HEK293T (cell line): Measurements from ENCODE around the gene SCAMP1.

Experiments
- CTCF ChIA-PET: fragments of 350-600 bp; formaldehyde crosslinking; extraction: SDS; loops from one replicate; lab custom pipeline; 2021; ENCODE audit warnings: antibody characterized with exemption, inconsistent platforms; lab: Yijun Ruan, JAX
- POLR2A ChIA-PET: fragments of 350-600 bp; formaldehyde crosslinking; extraction: SDS; loops from one replicate; lab custom pipeline; 2020; ENCODE audit warnings: antibody characterized with exemption, inconsistent platforms; lab: Yijun Ruan, JAX
- DNase-seq: peaks from one replicate; pipeline ENCODE4 v3.0.0; 2012; ENCODE audit warnings: mixed read lengths; ENCODE audit errors: extremely low spot score
- ARNT ChIP-seq: fragments of 450-650 bp; IDR thresholded peaks from 2 replicates; pipeline ENCODE4 v1.6.1; 2017; ENCODE audit warnings: mild to moderate bottlenecking
- BHLHE40 ChIP-seq: fragments of 450-650 bp; IDR thresholded peaks from 2 replicates; pipeline ENCODE4 v1.6.1; 2016; ENCODE audit warnings: mild to moderate bottlenecking, moderate library complexity, borderline replicate concordance
- CTBP1 ChIP-seq: fragments of 450-650 bp; IDR thresholded peaks from 2 replicates; pipeline ENCODE4 v1.6.1; 2016; ENCODE audit warnings: borderline replicate concordance
- ELF4 ChIP-seq: fragments of 450-650 bp; IDR thresholded peaks from 2 replicates; pipeline ENCODE4 v1.6.1; 2017; ENCODE audit warnings: antibody characterized with exemption
- FOXA1 ChIP-seq: fragments of 450-650 bp; IDR thresholded peaks from 2 replicates; pipeline ENCODE4 v1.6.1; 2016; ENCODE audit warnings: mild to moderate bottlenecking
- FOXK2 ChIP-seq: fragments of 450-650 bp; IDR thresholded peaks from 2 replicates; pipeline ENCODE4 v1.6.1; 2016; ENCODE audit warnings: mild to moderate bottlenecking
- FOXM1 ChIP-seq: fragments of 450-650 bp; IDR thresholded peaks from 2 replicates; pipeline ENCODE4 v1.6.1; 2017; ENCODE audit warnings: mild to moderate bottlenecking, borderline replicate concordance
- HDGF ChIP-seq: fragments of 450-650 bp; IDR thresholded peaks from 2 replicates; pipeline ENCODE4 v1.6.1; 2017; ENCODE audit warnings: antibody characterized with exemption, borderline replicate concordance
- L3MBTL2 ChIP-seq: fragments of 450-650 bp; conservative IDR thresholded peaks from 2 replicates; pipeline ENCODE4 v1.6.1; 2016; ENCODE audit warnings: mild to moderate bottlenecking
- LEF1 ChIP-seq: fragments of 450-650 bp; IDR thresholded peaks from 2 replicates; pipeline ENCODE4 v1.6.1; 2017; ENCODE audit warnings: mild to moderate bottlenecking, borderline replicate concordance
- NFRKB ChIP-seq: fragments of 450-650 bp; IDR thresholded peaks from 2 replicates; pipeline ENCODE4 v1.6.1; 2016; ENCODE audit warnings: mild to moderate bottlenecking, moderate library complexity
- SP1 ChIP-seq: fragments of 450-650 bp; IDR thresholded peaks from 2 replicates; pipeline ENCODE4 v1.6.1; 2017
- SUZ12 ChIP-seq: fragments of 450-650 bp; IDR thresholded peaks from 2 replicates; pipeline ENCODE4 v1.6.1; 2016; ENCODE audit warnings: mild to moderate bottlenecking
- TARDBP ChIP-seq: fragments of 450-650 bp; IDR thresholded peaks from 2 replicates; pipeline ENCODE4 v1.6.1; 2016
- ZNF384 ChIP-seq: fragments of 450-650 bp; IDR thresholded peaks from 2 replicates; pipeline ENCODE4 v1.6.1; 2016
- TF ChIP-seq, protein P1 (sequence below): fragments of 450-650 bp; IDR thresholded peaks from 2 replicates; pipeline ENCODE4 v1.6.1; 2016

Gene SCAMP1

DNA sequence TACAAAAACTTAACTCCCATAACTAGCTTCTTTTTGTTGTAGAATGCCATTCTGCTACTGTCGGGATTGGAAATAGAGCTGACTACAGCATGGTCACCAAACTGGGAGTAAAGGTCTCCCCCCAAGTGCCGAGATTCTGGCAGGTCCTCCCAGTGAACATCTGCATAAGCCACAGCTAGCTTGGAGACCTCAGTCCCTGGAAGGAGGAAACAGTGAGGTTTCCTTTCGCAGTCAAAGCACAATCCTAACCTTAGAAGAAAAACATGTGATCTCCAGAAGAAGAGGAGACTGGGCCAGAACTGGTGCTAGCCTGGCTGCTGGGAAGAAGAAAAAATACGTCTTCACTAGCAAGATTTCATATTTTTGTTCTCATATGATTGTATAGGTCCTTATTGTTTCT is 127.4 kb downstream of the SCAMP1 start:
- no peak for DNase-seq
- no peak for TF ChIP-seq SUZ12
- TF ChIP-seq BHLHE40 = no peak
- TF ChIP-seq CTBP1 = no peak
- no peak for TF ChIP-seq FOXK2
- no peak for TF ChIP-seq ELF4
- TF ChIP-seq TARDBP = no peak
- TF ChIP-seq L3MBTL2 = no peak
- no peak for TF ChIP-seq LEF1
- ChIA-PET POLR2A (interaction anchor here (1.0 kb wide), 1 partner anchor 14 kb away, joined by 3 read pairs; no protein-coding TSS in a partner anchor), CTCF (interaction anchor here (0.7 kb wide), 1 partner anchor 20 kb away, joined by 3 read pairs; no protein-coding TSS in a partner anchor)

DNA sequence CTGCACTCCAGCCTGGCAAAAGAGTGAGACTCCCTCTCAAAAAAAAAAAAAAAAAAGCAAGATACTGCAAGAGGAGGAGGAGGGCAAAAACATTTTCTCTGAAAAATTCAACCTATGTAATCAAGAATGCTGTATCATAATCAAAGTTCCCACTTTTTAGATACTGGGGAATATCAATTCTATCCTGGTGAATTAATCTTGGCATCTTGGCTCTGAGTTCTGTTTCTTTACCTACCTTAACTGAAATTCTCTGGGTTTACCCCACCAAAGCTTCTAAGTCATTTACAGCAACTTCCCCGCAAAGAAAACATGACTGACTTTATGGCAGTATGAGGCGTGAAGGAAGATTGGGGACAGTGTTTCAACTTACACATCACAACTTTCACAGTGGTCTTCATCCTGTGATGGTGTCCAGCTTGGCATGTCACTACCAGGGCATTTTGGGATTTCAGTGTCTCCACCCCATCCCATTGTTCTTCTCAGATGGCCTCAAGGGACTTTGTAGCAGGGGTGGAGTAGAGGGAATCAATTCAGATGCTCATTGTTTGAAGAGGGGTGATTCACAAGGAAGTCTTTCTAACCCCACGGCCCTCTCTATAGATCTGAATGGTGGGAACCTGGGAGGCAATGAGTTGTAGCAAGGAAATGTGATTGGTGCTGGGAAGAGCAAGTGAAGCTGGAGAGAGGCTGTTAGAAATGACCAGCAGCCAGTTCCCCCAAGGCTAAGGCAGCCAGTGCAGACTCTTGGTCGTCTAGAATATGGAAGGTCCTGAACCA is 130.5 kb downstream of the SCAMP1 start:
- TF ChIP-seq FOXM1 (no peak), ELF4 (no peak), ZNF384 (no peak), CTBP1 (no peak), HDGF (no peak), FOXK2 (no peak), BHLHE40 (no peak), NFRKB (no peak), LEF1 (no peak), SUZ12 (no peak), SP1 (no peak), L3MBTL2 (no peak), TARDBP (no peak), FOXA1 (no peak)
- TF ChIP-seq, protein P1, sequence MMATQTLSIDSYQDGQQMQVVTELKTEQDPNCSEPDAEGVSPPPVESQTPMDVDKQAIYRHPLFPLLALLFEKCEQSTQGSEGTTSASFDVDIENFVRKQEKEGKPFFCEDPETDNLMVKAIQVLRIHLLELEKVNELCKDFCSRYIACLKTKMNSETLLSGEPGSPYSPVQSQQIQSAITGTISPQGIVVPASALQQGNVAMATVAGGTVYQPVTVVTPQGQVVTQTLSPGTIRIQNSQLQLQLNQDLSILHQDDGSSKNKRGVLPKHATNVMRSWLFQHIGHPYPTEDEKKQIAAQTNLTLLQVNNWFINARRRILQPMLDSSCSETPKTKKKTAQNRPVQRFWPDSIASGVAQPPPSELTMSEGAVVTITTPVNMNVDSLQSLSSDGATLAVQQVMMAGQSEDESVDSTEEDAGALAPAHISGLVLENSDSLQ = no peak
- DNase-seq = no peak
- POLR2A ChIA-PET = no interaction called here
- CTCF ChIA-PET = no interaction called here

DNA sequence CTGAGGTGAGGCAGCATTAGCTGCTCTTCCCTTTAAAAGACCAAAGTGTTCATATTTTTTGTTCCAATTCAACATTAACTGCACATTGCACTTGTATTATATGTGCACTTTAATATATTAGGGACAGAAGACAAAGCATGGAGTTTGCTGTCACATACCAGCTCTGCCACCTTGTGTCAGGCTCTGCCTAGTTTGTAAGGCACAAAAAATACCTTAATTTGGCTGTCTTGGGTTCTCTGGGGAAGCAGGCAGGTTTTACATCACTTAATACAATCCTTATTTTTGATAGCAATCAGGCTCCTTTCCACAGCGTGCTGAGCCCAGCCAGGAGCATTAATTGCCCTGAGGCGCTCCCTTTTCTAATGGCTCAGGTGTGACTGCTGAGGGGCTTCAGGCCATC is 131.8 kb downstream of the SCAMP1 start:
- no peak for DNase-seq
- ChIA-PET POLR2A (no interaction called here), CTCF (no interaction called here)
- TF ChIP-seq LEF1 (no peak), SUZ12 (no peak), ARNT (no peak), L3MBTL2 (no peak), NFRKB (no peak), ELF4 (no peak), FOXA1 (no peak), CTBP1 (no peak), FOXM1 (no peak), TARDBP (no peak), BHLHE40 (no peak), HDGF (no peak), SP1 (no peak), FOXK2 (no peak), ZNF384 (no peak)
- TF ChIP-seq, protein P1 = no peak

DNA sequence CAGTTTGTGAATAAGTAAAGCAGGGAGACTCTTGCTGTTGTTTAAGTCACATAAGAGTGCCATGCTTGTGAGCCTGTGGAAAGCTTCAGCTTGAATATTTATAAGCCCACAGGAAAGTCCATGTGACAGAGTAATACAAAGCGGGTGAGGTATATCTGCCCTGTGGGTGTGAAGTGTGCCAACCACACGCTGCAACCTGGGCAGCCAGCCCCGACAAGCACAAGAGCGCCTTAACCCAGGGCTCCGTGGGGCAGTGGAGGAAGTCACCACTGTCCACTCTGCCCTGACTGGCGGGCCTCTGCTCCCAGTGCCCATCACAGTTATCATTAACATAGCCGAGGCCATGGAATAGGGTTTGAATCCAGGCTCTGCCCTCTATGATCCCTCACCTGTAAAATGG is 132.2 kb downstream of the SCAMP1 start:
- ChIA-PET CTCF (no interaction called here), POLR2A (no interaction called here)
- no peak for DNase-seq
- TF ChIP-seq, protein P1 = no peak
- TF ChIP-seq ZNF384 = no peak
- TF ChIP-seq ELF4 = no peak
- TF ChIP-seq NFRKB = no peak
- TF ChIP-seq FOXA1 = no peak
- no peak for TF ChIP-seq BHLHE40
- no peak for TF ChIP-seq FOXM1
- no peak for TF ChIP-seq TARDBP
- no peak for TF ChIP-seq L3MBTL2
- TF ChIP-seq LEF1 = no peak
- no peak for TF ChIP-seq ARNT
- no peak for TF ChIP-seq CTBP1
- TF ChIP-seq HDGF = no peak
- TF ChIP-seq SP1 = no peak
- TF ChIP-seq SUZ12 = no peak
- no peak for TF ChIP-seq FOXK2

DNA sequence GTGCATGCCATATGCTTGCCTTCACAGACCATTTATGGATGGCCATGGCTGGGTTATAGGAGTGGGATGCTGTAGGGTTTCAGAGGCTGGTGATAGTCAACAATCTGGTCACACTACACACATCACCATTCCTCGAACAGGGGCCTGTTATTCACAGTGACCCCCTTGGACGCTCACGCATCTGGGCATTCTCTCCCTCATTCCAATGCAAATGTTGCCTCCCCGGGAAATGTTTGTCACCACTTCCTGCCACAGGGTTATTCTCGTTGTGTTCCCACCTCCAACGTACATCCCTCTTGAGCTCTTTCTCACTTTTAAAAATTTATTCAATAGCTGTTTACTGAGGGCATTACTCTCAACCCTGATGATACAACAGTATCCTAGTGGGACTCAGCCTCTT is 135.4 kb downstream of the SCAMP1 start:
- ChIA-PET CTCF (no interaction called here), POLR2A (interaction anchor here (1.2 kb wide), 1 partner anchor 9 kb away, joined by 4 read pairs; no protein-coding TSS in a partner anchor)
- TF ChIP-seq SP1 = no peak
- TF ChIP-seq, protein P1 = no peak
- TF ChIP-seq FOXK2 = no peak
- no peak for TF ChIP-seq TARDBP
- TF ChIP-seq ZNF384 = no peak
- no peak for TF ChIP-seq LEF1
- no peak for TF ChIP-seq FOXM1

More for the DNA sequence above, 135.4 kb downstream of the SCAMP1 start:
- DNase-seq = no peak
